Panc1 (cell line): ENCODE measurements around the gene ITGA11. TPM values are rescaled to one million over a fixed set of nuclear protein-coding genes. Genes with fewer than 3 reads are reported as not detected.

ENCODE experiments used
- ATAC-seq: fragments of 200-7000 bp; cut with Tn5 transposase; 2 replicates; pipeline ENCODE4 v1.9.1; 2020; ENCODE audit warnings: mild to moderate bottlenecking, moderate library complexity
- BruUV-seq: library from RNA; stranded (reverse); fragments of 400-500 nt; replicated peaks from 2 replicates; lab custom pipeline; 2021; lab: Mats Ljungman, UMichigan
- CTCF ChIA-PET: fragments of 300-600 bp; sonication (Branson Sonifier 250); formaldehyde crosslinking; loops from one replicate; lab custom pipeline; 2022; ENCODE audit warnings: antibody characterized with exemption; lab: Charles Lee
- POLR2A ChIA-PET: fragments of 300-600 bp; sonication (Branson Sonifier 250); formaldehyde crosslinking; loops from one replicate; lab custom pipeline; 2022; ENCODE audit warnings: antibody characterized with exemption; lab: Charles Lee
- DNase-seq: peaks from one replicate; pipeline ENCODE4 v3.0.0-alpha.2; 2010; ENCODE audit warnings: low read depth, low spot score
- H3K27ac ChIP-seq: 2 replicates; pipeline ENCODE4 v1.5.1; 2011; ENCODE audit warnings: mild to moderate bottlenecking, low read length, inconsistent platforms
- H3K27me3 ChIP-seq: fragments of 200-500 bp; sonication (Bioruptor generic); 2 replicates; pipeline ENCODE4 v1.6.0; 2014; ENCODE audit warnings: low read length, inconsistent platforms; ENCODE audit not compliant: control insufficient read depth, insufficient read depth
- H3K36me3 ChIP-seq: fragments of 200-500 bp; sonication (Bioruptor generic); 2 replicates; pipeline ENCODE4 v1.5.1; 2014; ENCODE audit warnings: inconsistent platforms, mild to moderate bottlenecking, low read length, moderate library complexity; ENCODE audit not compliant: control insufficient read depth, insufficient read depth
- H3K4me1 ChIP-seq: 2 replicates; pipeline ENCODE4 v1.5.1; 2011; ENCODE audit warnings: inconsistent platforms, mild to moderate bottlenecking, low read length, moderate library complexity; ENCODE audit not compliant: control insufficient read depth, insufficient read depth
- H3K4me3 ChIP-seq, 2 experiments: 2 replicates each; pipeline ENCODE4 v1.5.1; 2011 to 2012; ENCODE audit warnings: low read depth in 2 of 2, low read length in 2 of 2, mild to moderate bottlenecking in 2 of 2, inconsistent platforms in 1 of 2, moderate library complexity in 1 of 2
- H3K9me3 ChIP-seq: fragments of 200-500 bp; sonication (Bioruptor generic); 2 replicates; pipeline ENCODE4 v1.5.1; 2014; ENCODE audit warnings: low read depth, mild to moderate bottlenecking, inconsistent platforms, low read length, moderate library complexity; ENCODE audit not compliant: control insufficient read depth, insufficient read depth
- CTCF ChIP-seq: fragments of 450-650 bp; IDR thresholded peaks from 2 replicates; pipeline ENCODE4 v1.5.1; 2017; ENCODE audit warnings: mild to moderate bottlenecking
- POLR2AphosphoS5 ChIP-seq: IDR thresholded peaks from 2 replicates; pipeline ENCODE4 v1.6.1; 2012; ENCODE audit warnings: mild to moderate bottlenecking, low read depth, low read length, moderate library complexity
- REST ChIP-seq, 2 experiments: IDR thresholded peaks; 2 replicates each; pipeline ENCODE4 v1.6.1; 2011 to 2012; ENCODE audit warnings: low read depth in 2 of 2, control low read depth in 1 of 2, low read length in 1 of 2, mild to moderate bottlenecking in 1 of 2, moderate library complexity in 1 of 2; ENCODE audit not compliant: insufficient read depth in 1 of 2
- SIN3A ChIP-seq: IDR thresholded peaks from 2 replicates; pipeline ENCODE4 v1.6.1; 2012; ENCODE audit warnings: low read depth, mild to moderate bottlenecking, low read length, moderate library complexity, borderline replicate concordance; ENCODE audit not compliant: insufficient read depth
- TCF7L2 ChIP-seq: IDR thresholded peaks from 2 replicates; pipeline ENCODE4 v1.6.1; 2011; ENCODE audit warnings: mild to moderate bottlenecking, low read depth, low read length, inconsistent platforms
- in situ Hi-C: cut with HindIII; loops from 2 replicates; pipeline ENCODE4 v1.10.0; 2016; ENCODE audit warnings: low sequenced_read_pairs, low pct_unique_long_range_greater_than_20kb
- intact Hi-C: fragments of 100-400 bp; cut with micrococcal nuclease; formaldehyde crosslinking; loops from one replicate; pipeline ENCODE4 v1.10.0; 2022; ENCODE audit not compliant: unreplicated experiment
- total RNA-seq: library from RNA; stranded (reverse); gene quantifications from one replicate; pipeline ENCODE4 v1.2.1, GENCODE V29; 2021; ENCODE audit not compliant: unreplicated experiment

Gene ITGA11
- total RNA-seq, 1 experiment from 2014 or later = 0.28 TPM

- ATAC-seq (no peak), DNase-seq (no peak)
- no peaks in the 10 kb centered on the region for H3K4me1 ChIP-seq
- POLR2A ChIA-PET = no interaction called here
- TF ChIP-seq SIN3A (no peak), CTCF (no peak), REST (IDR thresholded peaks at IDR 0.05; ENCODE audit: insufficient read depth in 1 of 2, low read depth in 2 of 2, low read length in 1 of 2) (no peak), TCF7L2 (no peak), POLR2AphosphoS5 (no peak)
- no peak overlapping the region for H3K4me3 ChIP-seq
- intact Hi-C loops (no loop called here), in situ Hi-C loops (no loop called here)
- H3K27ac ChIP-seq = no peak overlapping the region
- CTCF ChIA-PET = no interaction called here
- H3K27me3 ChIP-seq = no peaks in the 10 kb centered on the region; the same call in 1 of the 2 replicates
- no peaks in the 10 kb centered on the region for H3K36me3 ChIP-seq
- H3K9me3 ChIP-seq = no peaks in the 10 kb centered on the region
- BruUV-seq = no TSS peak
Observed at GRCh38 chr15:68460166-68460565, 28.2 kb upstream of the ITGA11 start.

- TF ChIP-seq CTCF (no peak), SIN3A (no peak), TCF7L2 (no peak), REST (IDR thresholded peaks at IDR 0.05; ENCODE audit: insufficient read depth in 1 of 2, low read depth in 2 of 2, low read length in 1 of 2) (no peak), POLR2AphosphoS5 (no peak)
- ATAC-seq = no peak
- no peak for DNase-seq
- intact Hi-C loops (no loop called here), in situ Hi-C loops (no loop called here)
- CTCF ChIA-PET = no interaction called here
- H3K9me3 ChIP-seq = no peaks in the 10 kb centered on the region
- no TSS peak for BruUV-seq
- no peaks in the 10 kb centered on the region for H3K36me3 ChIP-seq
- H3K4me1 ChIP-seq = no peaks in the 10 kb centered on the region
- POLR2A ChIA-PET = no interaction called here
- no peak overlapping the region for H3K4me3 ChIP-seq
- H3K27me3 ChIP-seq = peaks cover 37% of the 10 kb centered on the region
- no peak overlapping the region for H3K27ac ChIP-seq
Observed at GRCh38 chr15:68450192-68450591, 18.2 kb upstream of the ITGA11 start.
